ENCODE results near the gene RPS26.

The RPS26 gene

DNA sequence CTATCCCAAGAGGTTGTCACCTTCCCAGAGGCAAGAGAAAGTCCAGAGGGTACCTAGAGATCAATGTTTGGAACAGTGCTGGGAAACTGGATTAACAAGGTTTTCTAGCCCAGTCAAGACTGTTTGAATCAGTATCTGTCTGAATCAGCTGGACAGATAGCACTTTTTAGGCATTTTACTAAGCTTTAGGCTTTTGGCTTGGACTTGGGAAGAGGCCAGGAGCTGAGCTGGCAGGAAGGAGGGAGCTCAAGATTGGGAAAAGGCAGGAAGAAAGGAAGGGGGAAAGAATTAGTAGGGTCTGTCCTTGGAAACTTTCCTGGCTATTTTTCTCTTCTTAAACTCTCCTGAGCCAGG is 12.6 kb upstream of the RPS26 start:
- TF ChIP-seq, protein P1, sequence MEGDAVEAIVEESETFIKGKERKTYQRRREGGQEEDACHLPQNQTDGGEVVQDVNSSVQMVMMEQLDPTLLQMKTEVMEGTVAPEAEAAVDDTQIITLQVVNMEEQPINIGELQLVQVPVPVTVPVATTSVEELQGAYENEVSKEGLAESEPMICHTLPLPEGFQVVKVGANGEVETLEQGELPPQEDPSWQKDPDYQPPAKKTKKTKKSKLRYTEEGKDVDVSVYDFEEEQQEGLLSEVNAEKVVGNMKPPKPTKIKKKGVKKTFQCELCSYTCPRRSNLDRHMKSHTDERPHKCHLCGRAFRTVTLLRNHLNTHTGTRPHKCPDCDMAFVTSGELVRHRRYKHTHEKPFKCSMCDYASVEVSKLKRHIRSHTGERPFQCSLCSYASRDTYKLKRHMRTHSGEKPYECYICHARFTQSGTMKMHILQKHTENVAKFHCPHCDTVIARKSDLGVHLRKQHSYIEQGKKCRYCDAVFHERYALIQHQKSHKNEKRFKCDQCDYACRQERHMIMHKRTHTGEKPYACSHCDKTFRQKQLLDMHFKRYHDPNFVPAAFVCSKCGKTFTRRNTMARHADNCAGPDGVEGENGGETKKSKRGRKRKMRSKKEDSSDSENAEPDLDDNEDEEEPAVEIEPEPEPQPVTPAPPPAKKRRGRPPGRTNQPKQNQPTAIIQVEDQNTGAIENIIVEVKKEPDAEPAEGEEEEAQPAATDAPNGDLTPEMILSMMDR (IDR thresholded peaks at IDR 0.05; ENCODE audit: control insufficient read depth, extremely low read depth, insufficient read depth), result no peak

DNA sequence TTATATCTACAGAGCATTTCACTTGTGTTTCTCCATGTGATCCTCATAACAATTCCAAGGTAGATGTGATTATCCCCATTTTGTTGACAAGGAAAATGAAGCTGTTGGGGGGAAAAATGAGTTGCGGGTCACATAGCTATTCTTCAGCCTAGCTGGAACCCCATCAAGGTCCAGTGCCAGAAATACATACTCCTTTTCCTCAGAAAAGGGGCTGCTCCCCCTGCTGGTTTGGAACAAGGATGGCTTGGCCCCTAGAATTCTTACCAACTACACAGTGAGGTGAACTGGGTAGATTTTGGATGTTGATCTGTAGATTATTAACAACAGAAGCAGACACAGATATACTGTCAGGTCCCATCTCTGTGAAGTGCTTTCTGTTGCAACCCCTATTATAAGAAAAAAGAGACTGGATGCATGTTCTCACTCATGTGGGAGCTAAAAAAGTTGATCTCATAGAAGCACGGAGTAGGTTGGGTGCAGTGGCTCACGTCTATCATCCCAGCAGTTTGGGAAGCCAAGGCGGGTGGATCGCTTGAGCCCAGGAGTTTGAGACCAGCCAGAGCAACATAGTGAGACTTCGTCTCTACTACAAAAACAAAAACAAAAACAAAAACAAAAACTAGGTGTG is 11.9 kb upstream of the RPS26 start:
- no peak overlapping the region for H3K4me3 ChIP-seq (ENCODE audit: low read depth, low read length)
- TF ChIP-seq, protein P1 (IDR thresholded peaks at IDR 0.05; ENCODE audit: control insufficient read depth, extremely low read depth, insufficient read depth), result peak; percentile 57
- no peak for DNase-seq (ENCODE audit: low read depth)

More for the DNA sequence above, 12.6 kb upstream of the RPS26 start:
- H3K4me3 ChIP-seq (ENCODE audit: low read depth, low read length), result no peak overlapping the region
- no peak for DNase-seq (ENCODE audit: low read depth)

DNA sequence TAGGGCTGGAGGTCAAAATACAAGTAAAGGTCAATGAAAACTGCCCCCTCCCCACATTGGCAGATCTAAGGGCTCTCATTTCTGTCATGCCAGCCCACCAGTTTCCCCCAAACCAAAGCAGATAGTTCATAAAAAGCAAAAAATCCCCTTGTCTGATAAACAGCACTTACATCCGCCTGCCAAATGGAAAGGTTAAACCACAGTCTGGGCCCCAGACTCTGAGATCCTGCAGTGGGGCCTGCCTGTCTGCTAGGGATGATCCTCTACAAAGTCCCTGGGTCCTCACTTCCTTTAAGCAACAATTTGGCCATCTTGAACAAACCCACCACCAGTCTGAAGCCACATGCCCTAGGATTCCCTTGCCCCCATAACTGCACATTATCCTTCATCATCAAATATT is 9.7 kb upstream of the RPS26 start:
- no peak for DNase-seq (ENCODE audit: low read depth)
- TF ChIP-seq, protein P1 (IDR thresholded peaks at IDR 0.05; ENCODE audit: control insufficient read depth, extremely low read depth, insufficient read depth), result no peak
- H3K4me3 ChIP-seq (ENCODE audit: low read depth, low read length), result no peak overlapping the region

DNA sequence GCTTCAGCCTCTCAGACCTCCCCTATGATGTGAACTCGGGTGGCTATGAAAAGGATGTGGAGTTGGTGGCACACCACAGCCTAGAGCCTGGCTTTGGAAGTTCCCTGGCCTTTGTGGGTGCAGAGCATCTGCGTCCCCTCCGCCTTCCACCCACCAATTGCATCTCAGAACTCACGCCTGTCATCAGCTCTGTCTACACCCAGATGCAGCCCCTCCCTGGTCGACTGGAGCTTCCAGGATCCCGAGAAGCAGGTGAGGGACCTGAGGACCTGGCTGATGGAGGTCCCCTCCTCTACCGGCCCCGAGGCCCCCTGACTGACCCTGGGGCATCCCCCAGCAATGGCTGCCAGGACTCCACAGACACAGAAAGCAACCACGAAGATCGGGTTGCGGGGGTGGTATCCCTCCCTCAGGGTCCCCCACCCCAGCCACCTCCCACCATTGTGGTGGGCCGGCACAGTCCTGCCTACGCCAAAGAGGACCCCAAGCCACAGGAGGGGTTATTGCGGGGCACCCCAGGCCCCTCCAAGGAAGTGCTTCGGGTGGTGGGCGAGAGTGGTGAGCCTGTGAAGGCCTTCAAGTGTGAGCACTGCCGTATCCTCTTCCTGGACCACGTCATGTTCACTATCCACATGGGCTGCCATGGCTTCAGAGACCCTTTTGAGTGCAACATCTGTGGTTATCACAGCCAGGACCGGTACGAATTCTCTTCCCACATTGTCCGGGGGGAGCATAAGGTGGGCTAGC is 7.0 kb upstream of the RPS26 start:
- TF ChIP-seq, protein P1 (IDR thresholded peaks at IDR 0.05; ENCODE audit: control insufficient read depth, extremely low read depth, insufficient read depth), result no peak
- H3K4me3 ChIP-seq (ENCODE audit: low read depth, low read length), result no peak overlapping the region
- DNase-seq (ENCODE audit: low read depth), result no peak

DNA sequence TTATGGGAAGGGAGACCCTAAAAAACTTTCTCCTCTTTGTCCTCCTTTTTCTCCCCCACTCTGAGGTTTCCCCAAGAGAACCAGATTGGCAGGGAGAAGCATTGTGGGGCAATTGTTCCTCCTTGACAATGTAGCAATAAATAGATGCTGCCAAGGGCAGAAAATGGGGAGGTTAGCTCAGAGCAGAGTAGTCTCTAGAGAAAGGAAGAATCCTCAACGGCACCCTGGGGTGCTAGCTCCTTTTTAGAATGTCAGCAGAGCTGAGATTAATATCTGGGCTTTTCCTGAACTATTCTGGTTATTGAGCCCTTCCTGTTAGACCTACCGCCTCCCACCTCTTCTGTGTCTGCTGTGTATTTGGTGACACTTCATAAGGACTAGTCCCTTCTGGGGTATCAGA is 4.6 kb upstream of the RPS26 start:
- TF ChIP-seq, protein P1 (IDR thresholded peaks at IDR 0.05; ENCODE audit: control insufficient read depth, extremely low read depth, insufficient read depth), result no peak
- no peak overlapping the region for H3K4me3 ChIP-seq (ENCODE audit: low read depth, low read length)
- DNase-seq (ENCODE audit: low read depth), result no peak

DNA sequence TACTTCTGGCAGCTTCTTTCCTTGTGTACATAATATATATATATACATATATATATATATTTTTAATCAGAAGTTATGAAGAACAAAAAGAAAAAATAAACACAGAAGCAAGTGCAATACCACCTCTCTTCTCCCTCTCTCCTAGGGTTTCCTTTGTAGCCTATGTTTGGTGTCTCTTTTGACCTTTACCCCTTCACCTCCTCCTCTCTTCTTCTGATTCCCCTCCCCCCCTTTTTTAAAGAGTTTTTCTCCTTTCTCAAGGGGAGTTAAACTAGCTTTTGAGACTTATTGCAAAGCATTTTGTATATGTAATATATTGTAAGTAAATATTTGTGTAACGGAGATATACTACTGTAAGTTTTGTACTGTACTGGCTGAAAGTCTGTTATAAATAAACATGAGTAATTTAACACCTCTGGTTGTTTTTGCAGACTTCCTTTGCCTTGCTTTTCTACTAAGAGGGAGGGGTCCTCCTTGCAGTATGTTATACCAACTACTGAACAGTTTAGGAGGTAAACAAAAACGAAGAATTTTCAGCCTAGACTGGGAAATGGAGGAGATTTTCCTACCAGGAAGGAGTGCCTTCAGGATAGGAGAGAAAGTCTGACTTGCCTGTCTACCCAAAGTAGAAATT is 3.6 kb upstream of the RPS26 start:
- DNase-seq (ENCODE audit: low read depth), result no peak
- H3K4me3 ChIP-seq (ENCODE audit: low read depth, low read length), result no peak overlapping the region
- TF ChIP-seq, protein P1 (IDR thresholded peaks at IDR 0.05; ENCODE audit: control insufficient read depth, extremely low read depth, insufficient read depth), result no peak
